Cardiac atrium fibroblast (primary cell): ENCODE results near the gene NAT16. TPM values are rescaled to one million over a fixed set of nuclear protein-coding genes. Genes with fewer than 3 reads are reported as not detected.

Experiments used
- total RNA-seq: library from RNA; depleted of rRNA; stranded (reverse); fragments of >200 nt; gene quantifications from 2 replicates; pipeline ENCODE4 v1.2.3, GENCODE V29; 2015

NAT16 gene
- total RNA-seq, result not detected in 2 replicates

GRCh38 chr7:101180130-101180755 lies at the start of gene NAT16:
TSS of gene NAT16 (minus strand) at chr7:101180293. CDS start at chr7:101174807, 5,486 bp downstream.

GRCh38 chr7:101217388-101218235 lies 37.5 kb upstream of the NAT16 start, which contains the start of the genes PLOD3 and ZNHIT1:
TSS of gene PLOD3 (minus strand) at chr7:101217581. CDS start at chr7:101217274, 307 bp downstream.
TSS of gene ZNHIT1 (plus strand) at chr7:101218165. CDS start at chr7:101218196, 31 bp downstream.

GRCh38 chr7:101200862-101201599 lies 20.9 kb upstream of the NAT16 start, which contains the start of gene MOGAT3:
TSS of gene MOGAT3 (minus strand) at chr7:101201036. CDS start at chr7:101200854, 182 bp downstream.

GRCh38 chr7:101165075-101165957 lies 14.8 kb downstream of the NAT16 start, which contains the start of gene VGF:
TSS of gene VGF (minus strand) at chr7:101165569. CDS start at chr7:101164843, 726 bp downstream.

GRCh38 chr7:101153969-101154692 lies 26.0 kb downstream of the NAT16 start, which contains the start of gene AP1S1:
TSS of gene AP1S1 (plus strand) at chr7:101154476. CDS start at chr7:101154515, 39 bp downstream.

GRCh38 chr7:101126651-101127459 lies 53.2 kb downstream of the NAT16 start, which contains the start of gene SERPINE1:
TSS of gene SERPINE1 (plus strand) at chr7:101127104. CDS start at chr7:101128394, 1,290 bp downstream.

Other genes starting within 250 kb of the NAT16 start
- gene MUC3A, start 230.8 kb downstream of the NAT16 start, total RNA-seq, result not detected in 2 replicates
- 5.7 TPM in 1 of 2 replicates, not detected in the other for gene MUC12, start 210.7 kb downstream of the NAT16 start, total RNA-seq
- not detected in 2 replicates for gene MUC17, start 160.2 kb downstream of the NAT16 start, total RNA-seq
- gene TRIM56, start 94.8 kb downstream of the NAT16 start, total RNA-seq, result 10.8 and 14.7 TPM in 2 replicates
- 2,658 and 2,684 TPM in 2 replicates for gene SERPINE1, start 53.2 kb downstream of the NAT16 start, total RNA-seq
- gene AP1S1, start 25.8 kb downstream of the NAT16 start, total RNA-seq, result 128 and 158 TPM in 2 replicates
- 0.18 and 0.65 TPM in 2 replicates for gene VGF, start 14.7 kb downstream of the NAT16 start, total RNA-seq
- gene MOGAT3, start 20.7 kb upstream of the NAT16 start, total RNA-seq, result not detected in 2 replicates
- gene PLOD3, start 37.3 kb upstream of the NAT16 start, total RNA-seq, result 107 and 134 TPM in 2 replicates
- gene ZNHIT1, start 37.9 kb upstream of the NAT16 start, total RNA-seq, result 135 and 156 TPM in 2 replicates
- 4.7 and 7.0 TPM in 2 replicates for gene CLDN15, start 57.5 kb upstream of the NAT16 start, total RNA-seq
- gene FIS1, start 64.8 kb upstream of the NAT16 start, total RNA-seq, result 214 and 222 TPM in 2 replicates
- 22.7 and 22.9 TPM in 2 replicates for gene IFT22, start 141.5 kb upstream of the NAT16 start, total RNA-seq
- gene COL26A1, start 182.6 kb upstream of the NAT16 start, total RNA-seq, result not detected in 2 replicates